ENCODE data around the gene LCA5L.

- no peak for TF ChIP-seq POLR2AphosphoS5 (IDR thresholded peaks at IDR 0.05)
- TF ChIP-seq, protein P1, sequence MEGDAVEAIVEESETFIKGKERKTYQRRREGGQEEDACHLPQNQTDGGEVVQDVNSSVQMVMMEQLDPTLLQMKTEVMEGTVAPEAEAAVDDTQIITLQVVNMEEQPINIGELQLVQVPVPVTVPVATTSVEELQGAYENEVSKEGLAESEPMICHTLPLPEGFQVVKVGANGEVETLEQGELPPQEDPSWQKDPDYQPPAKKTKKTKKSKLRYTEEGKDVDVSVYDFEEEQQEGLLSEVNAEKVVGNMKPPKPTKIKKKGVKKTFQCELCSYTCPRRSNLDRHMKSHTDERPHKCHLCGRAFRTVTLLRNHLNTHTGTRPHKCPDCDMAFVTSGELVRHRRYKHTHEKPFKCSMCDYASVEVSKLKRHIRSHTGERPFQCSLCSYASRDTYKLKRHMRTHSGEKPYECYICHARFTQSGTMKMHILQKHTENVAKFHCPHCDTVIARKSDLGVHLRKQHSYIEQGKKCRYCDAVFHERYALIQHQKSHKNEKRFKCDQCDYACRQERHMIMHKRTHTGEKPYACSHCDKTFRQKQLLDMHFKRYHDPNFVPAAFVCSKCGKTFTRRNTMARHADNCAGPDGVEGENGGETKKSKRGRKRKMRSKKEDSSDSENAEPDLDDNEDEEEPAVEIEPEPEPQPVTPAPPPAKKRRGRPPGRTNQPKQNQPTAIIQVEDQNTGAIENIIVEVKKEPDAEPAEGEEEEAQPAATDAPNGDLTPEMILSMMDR (IDR thresholded peaks at IDR 0.05) = no peak
- no peak for TF ChIP-seq POLR2A (IDR thresholded peaks at IDR 0.05)
- TF ChIP-seq EP300 (IDR thresholded peaks at IDR 0.05) = no peak
Measured at GRCh38 chr21:39468559-39468958, 23.0 kb upstream of the LCA5L start.
